ENCODE data around the gene SRRM4. TPM values are rescaled to one million over a fixed set of nuclear protein-coding genes. Genes with fewer than 3 reads are reported as not detected.

SRRM4 gene, protein sequence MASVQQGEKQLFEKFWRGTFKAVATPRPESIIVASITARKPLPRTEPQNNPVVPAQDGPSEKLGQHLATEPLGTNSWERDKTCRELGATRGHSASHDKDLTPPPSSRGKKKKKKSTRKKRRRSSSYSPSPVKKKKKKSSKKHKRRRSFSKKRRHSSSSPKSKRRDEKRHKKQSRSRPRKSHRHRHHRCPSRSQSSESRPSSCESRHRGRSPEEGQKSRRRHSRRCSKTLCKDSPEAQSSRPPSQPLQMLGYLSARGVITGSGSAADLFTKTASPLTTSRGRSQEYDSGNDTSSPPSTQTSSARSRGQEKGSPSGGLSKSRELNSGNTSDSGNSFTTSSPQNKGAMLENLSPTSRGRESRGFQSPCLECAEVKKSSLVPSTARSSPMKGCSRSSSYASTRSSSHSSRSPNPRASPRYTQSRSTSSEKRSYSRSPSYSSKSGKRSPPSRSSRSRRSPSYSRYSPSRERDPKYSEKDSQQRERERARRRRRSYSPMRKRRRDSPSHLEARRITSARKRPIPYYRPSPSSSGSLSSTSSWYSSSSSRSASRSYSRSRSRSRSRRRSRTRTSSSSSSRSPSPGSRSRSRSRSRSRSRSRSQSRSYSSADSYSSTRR
- total RNA-seq, result 0.59 TPM
- long read RNA-seq, partial matches to known transcripts, result 0 of 2 reads
- long read RNA-seq, other reads (novel, unspliced or antisense), result 2 of 2 reads

GRCh38 chr12:118981285-118982211, at the start of gene SRRM4:
TSS of gene SRRM4 (plus strand) at chr12:118981541. CDS start at chr12:118981883, 342 bp downstream.
- intact Hi-C loops (cut with DNase I), result loop anchor here (5.0 to 10.0 kb wide), 2 partner anchors 431 to 563 kb away; no protein-coding TSS in a partner anchor
- no peak for DNase-seq (ENCODE audit: low spot score)

DNA sequence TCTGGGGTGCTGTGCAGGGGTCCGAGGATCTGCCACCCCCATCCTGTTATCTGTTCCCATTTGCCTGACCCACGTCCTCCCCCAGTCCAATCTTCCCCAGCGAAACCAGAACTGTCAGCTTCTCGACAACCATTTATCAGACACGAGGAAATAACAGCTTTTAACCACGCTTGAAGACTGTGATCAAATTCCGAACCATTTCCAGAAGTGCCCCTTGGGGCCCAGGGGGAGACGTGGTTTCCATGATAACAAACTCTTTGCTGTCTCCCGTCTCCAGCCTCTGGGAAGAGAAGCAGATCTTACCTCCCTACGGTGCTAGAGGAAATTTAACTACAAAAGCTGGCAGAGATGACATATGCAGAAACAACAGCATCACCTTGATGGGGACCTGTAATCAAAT, 35.1 kb upstream of the SRRM4 start:
- no peak for DNase-seq (ENCODE audit: low spot score)
- intact Hi-C loops (cut with DNase I), result no loop called here

DNA sequence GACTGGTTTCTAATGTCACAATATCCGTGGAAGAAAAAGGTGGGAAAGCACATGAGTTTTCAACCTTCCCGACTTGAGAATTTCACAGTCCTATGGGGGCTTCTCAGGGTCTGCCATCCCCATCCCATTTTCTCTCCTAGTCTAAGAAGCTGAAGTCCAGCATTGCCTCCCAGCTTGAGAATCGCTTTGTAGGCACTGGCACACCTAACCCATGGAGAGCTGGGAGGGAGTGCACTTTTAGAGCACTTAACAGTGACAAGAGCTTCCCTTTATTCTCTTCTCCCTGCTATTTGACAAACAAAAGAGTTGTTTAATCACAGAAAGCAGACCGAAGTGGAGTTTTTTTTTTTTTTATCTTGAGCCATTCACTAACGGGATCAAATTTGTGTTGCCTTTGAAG, 22.8 kb upstream of the SRRM4 start:
- no peak for DNase-seq (ENCODE audit: low spot score)
- intact Hi-C loops (cut with DNase I), result no loop called here

- intact Hi-C loops (cut with DNase I), result no loop called here
- DNase-seq (ENCODE audit: low spot score), result no peak
Measured at GRCh38 chr12:118959348-118959747, 22.0 kb upstream of the SRRM4 start.

GRCh38 chr12:118959985-118960560, 21.3 kb upstream of the SRRM4 start:
- no peak for DNase-seq (ENCODE audit: low spot score)
- intact Hi-C loops (cut with DNase I), result no loop called here

DNA sequence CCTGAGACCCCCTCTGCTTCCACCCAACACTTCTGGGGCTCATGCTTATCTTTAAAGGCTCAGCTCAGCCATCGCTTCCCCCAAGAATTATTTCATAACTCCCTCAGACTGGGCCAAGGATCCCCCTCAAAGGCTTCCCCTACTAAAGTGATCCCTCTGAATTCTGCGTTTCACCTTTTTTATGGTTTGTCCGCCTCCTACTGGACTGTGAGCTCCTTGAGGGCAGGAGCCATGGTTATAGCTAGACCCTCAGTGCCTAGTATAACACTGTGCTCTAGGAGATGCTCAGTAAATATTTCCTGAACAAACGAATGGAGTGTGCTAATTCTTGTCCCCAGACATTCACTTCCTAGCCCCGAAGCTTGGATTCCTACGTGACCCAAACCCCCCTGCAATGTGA, 20.5 kb upstream of the SRRM4 start:
- no peak for DNase-seq (ENCODE audit: low spot score)
- intact Hi-C loops (cut with DNase I), result no loop called here

DNA sequence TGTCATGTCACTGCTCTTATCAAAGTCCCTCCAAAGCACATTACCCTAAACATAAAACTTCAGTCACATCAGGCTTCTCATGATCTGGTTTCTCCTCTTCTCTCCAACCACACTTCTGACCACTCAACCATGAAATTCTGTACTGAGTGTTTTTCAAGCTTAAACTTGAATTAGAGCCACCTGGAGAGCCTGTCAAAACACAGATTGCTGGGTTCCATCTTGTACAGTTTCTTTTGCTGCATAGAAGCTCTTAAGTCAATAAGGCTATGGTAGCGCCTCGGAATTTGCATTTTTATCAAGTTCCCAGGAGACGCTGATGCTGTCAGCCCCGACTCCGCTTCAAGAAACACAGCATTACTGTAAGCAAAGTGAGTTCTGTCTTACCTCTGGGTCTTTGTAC, 16.4 kb upstream of the SRRM4 start:
- no peak for DNase-seq (ENCODE audit: low spot score)
- intact Hi-C loops (cut with DNase I), result no loop called here

DNA sequence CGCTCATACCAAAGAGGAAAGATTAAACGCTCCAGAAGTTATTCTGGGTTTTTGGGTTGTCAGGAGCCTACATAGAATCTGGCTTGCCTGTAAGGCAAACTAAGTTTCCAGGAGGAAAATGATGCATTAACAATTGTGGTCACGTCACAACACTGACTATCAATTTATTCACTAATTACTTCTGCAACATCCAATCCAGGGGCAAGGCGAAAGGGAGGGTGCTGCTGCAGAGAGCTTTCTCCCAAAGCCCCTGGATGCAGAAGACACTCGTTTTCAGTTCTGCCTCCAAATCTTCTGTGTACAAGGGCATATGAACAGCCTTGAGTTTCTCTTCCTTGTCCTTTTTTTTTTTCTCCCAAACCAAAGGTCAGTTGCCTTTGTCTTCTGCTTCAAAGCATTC, 10.5 kb upstream of the SRRM4 start:
- no peak for DNase-seq (ENCODE audit: low spot score)
- intact Hi-C loops (cut with DNase I), result no loop called here

GRCh38 chr12:118972982-118973381, 8.4 kb upstream of the SRRM4 start:
- no peak for DNase-seq (ENCODE audit: low spot score)
- intact Hi-C loops (cut with DNase I), result no loop called here

GRCh38 chr12:118979763-118980406, 1.5 kb upstream of the SRRM4 start:
- intact Hi-C loops (cut with DNase I), result loop anchor here (5.0 to 10.0 kb wide), 2 partner anchors 432 to 565 kb away; no protein-coding TSS in a partner anchor
- DNase-seq (ENCODE audit: low spot score), result no peak

- intact Hi-C loops (cut with DNase I), result loop anchor here (5.0 to 10.0 kb wide), 2 partner anchors 432 to 564 kb away; no protein-coding TSS in a partner anchor
Measured at GRCh38 chr12:118980407-118981014, 830 bp upstream of the SRRM4 start.

GRCh38 chr12:118982302-118982701, 961 bp downstream of the SRRM4 start:
- intact Hi-C loops (cut with DNase I), result loop anchor here (5.0 to 10.0 kb wide), 2 partner anchors 430 to 562 kb away; no protein-coding TSS in a partner anchor

More at GRCh38 chr12:118980407-118981014, 830 bp upstream of the SRRM4 start:
- no peak for DNase-seq (ENCODE audit: low spot score)

GRCh38 chr12:118982984-118983761, 1.8 kb downstream of the SRRM4 start:
- intact Hi-C loops (cut with DNase I), result loop anchor here (5.0 to 10.0 kb wide), 2 partner anchors 429 to 562 kb away; no protein-coding TSS in a partner anchor
- DNase-seq (ENCODE audit: low spot score), result no peak

More at GRCh38 chr12:118982302-118982701, 961 bp downstream of the SRRM4 start:
- no peak for DNase-seq (ENCODE audit: low spot score)

DNA sequence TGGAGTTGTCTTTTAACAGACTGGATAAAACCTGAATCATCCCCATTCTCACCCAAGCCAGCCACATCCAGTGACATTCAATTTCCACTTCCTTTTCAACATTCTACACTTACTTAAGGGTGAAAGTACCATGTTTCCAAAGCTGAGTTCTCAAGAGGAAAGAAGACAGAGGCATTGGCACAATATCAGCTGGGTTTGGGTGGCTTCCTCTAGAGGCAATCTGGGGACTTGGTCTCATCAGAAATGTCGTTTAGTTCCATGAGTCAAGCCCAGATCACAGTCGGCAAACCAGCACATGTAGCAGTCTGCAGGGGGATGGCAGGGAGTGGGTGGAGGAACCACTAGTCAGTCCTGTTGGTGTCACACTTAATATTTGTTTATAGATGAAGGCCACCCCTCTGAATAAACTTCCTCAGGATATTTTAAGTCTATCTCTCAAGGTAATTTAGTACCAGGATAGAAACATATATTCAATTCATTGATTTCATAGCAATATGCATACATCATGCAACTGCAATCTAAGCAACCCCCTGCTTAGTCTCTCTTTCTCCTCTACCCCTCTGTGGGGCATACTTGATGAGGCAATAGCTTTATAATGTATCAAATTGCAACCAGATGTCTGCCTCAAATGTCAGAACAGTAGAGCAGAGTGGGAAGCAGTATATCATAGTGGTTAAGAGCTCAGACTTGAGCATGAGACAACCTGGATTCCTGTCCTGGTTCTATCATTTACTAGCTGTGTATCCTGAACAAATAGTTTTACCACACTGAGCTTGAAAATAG, 3.0 kb downstream of the SRRM4 start:
- no peak for DNase-seq (ENCODE audit: low spot score)
- intact Hi-C loops (cut with DNase I), result loop anchor here (5.0 to 10.0 kb wide), 2 partner anchors 428 to 560 kb away; no protein-coding TSS in a partner anchor

- DNase-seq (ENCODE audit: low spot score), result no peak
- intact Hi-C loops (cut with DNase I), result loop anchor here (10.0 kb wide), 1 partner anchor 559 kb away; no protein-coding TSS in a partner anchor
Measured at GRCh38 chr12:118986050-118986449, 4.7 kb downstream of the SRRM4 start.

- no peak for DNase-seq (ENCODE audit: low spot score)
- intact Hi-C loops (cut with DNase I), result no loop called here
Measured at GRCh38 chr12:118999107-118999506, 17.8 kb downstream of the SRRM4 start.

DNA sequence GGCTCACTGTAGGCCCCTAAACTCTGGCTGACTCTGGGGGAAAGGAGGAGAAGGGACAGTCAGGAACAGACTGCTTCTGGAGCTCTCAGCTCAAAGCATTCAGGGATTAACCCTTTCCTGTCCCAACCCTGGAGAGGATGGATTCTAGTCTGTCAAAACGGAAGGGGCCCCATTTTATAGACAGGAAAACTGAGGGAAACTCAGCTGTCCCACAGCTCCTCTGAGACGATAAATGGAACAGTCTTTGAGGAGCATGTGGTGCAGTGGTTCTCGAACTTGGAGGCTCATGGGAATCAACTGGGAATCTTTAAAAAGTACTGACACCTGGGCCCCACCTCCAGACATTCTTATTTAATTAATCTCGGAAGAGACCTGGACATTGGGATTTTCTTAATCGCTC, 23.7 kb downstream of the SRRM4 start:
- no peak for DNase-seq (ENCODE audit: low spot score)
- intact Hi-C loops (cut with DNase I), result no loop called here

All from cardiac septum (tissue), 1 donor.